ENCODE measurements around the gene FMNL2.

Gene FMNL2

GRCh38 chr2:152678808-152679207, 343.8 kb downstream of the FMNL2 start:
- peaks cover 9% of the 10 kb centered on the region; the same call in 1 of the 2 replicates for H3F3A ChIP-seq (ENCODE audit: insufficient read depth)
- no peak for TF ChIP-seq EZH2phosphoT487 (conservative IDR thresholded peaks at IDR 0.05; ENCODE audit: low read length)
- no peak for TF ChIP-seq CTCF (IDR thresholded peaks at IDR 0.05; ENCODE audit: insufficient read depth, low read length, poor library complexity, severe bottlenecking)
- H3K9ac ChIP-seq (ENCODE audit: low read length): no peak overlapping the region
- peaks cover 28% of the 10 kb centered on the region for H3K79me2 ChIP-seq (ENCODE audit: insufficient read depth, low read length)
- H2AFZ ChIP-seq (ENCODE audit: low read depth, low read length, severe bottlenecking): no peak overlapping the region
- H3K36me3 ChIP-seq (ENCODE audit: low read length): peaks cover 72% of the 10 kb centered on the region
- no peaks in the 10 kb centered on the region for H3K27me3 ChIP-seq (ENCODE audit: low read length)
- H3K4me3 ChIP-seq (ENCODE audit: insufficient read depth, low read length, poor library complexity, severe bottlenecking): no peak overlapping the region
- no peaks in the 10 kb centered on the region for H3K9me3 ChIP-seq (ENCODE audit: insufficient read depth, low read length)
- no peaks in the 10 kb centered on the region for H3K9me2 ChIP-seq (replicated peaks; ENCODE audit: insufficient read depth, low read length)
- no peak overlapping the region for H3K27ac ChIP-seq (ENCODE audit: low read depth, low read length)
- H4K20me1 ChIP-seq (ENCODE audit: low read depth, low read length): peaks cover 16% of the 10 kb centered on the region; the same call in 1 of the 2 replicates
- H3K4me2 ChIP-seq (ENCODE audit: low read depth, low read length, poor library complexity, severe bottlenecking): no peak overlapping the region

GRCh38 chr2:152682663-152683062, 347.7 kb downstream of the FMNL2 start:
- H3F3A ChIP-seq (ENCODE audit: insufficient read depth): peaks cover 9% of the 10 kb centered on the region; the same call in 1 of the 2 replicates
- no peaks in the 10 kb centered on the region for H3K9me2 ChIP-seq (replicated peaks; ENCODE audit: insufficient read depth, low read length)
- H3K4me2 ChIP-seq (ENCODE audit: low read depth, low read length, poor library complexity, severe bottlenecking): no peak overlapping the region
- peaks cover 65% of the 10 kb centered on the region for H3K79me2 ChIP-seq (ENCODE audit: insufficient read depth, low read length)
- no peak overlapping the region for H3K9ac ChIP-seq (ENCODE audit: low read length)
- peaks cover 54% of the 10 kb centered on the region for H3K36me3 ChIP-seq (ENCODE audit: low read length)
- peaks cover 32% of the 10 kb centered on the region for H4K20me1 ChIP-seq (ENCODE audit: low read depth, low read length)
- no peak overlapping the region for H3K4me3 ChIP-seq (ENCODE audit: insufficient read depth, low read length, poor library complexity, severe bottlenecking)
- no peaks in the 10 kb centered on the region for H3K9me3 ChIP-seq (ENCODE audit: insufficient read depth, low read length)
- no peak for TF ChIP-seq CTCF (IDR thresholded peaks at IDR 0.05; ENCODE audit: insufficient read depth, low read length, poor library complexity, severe bottlenecking)
- TF ChIP-seq EZH2phosphoT487 (conservative IDR thresholded peaks at IDR 0.05; ENCODE audit: low read length): no peak
- H3K27ac ChIP-seq (ENCODE audit: low read depth, low read length): no peak overlapping the region
- no peaks in the 10 kb centered on the region for H3K27me3 ChIP-seq (ENCODE audit: low read length)
- H2AFZ ChIP-seq (ENCODE audit: low read depth, low read length, severe bottlenecking): no peak overlapping the region

GRCh38 chr2:152683400-152683799, 348.4 kb downstream of the FMNL2 start:
- H3K9me2 ChIP-seq (replicated peaks; ENCODE audit: insufficient read depth, low read length): no peaks in the 10 kb centered on the region
- H3K27ac ChIP-seq (ENCODE audit: low read depth, low read length): no peak overlapping the region
- peaks cover 49% of the 10 kb centered on the region for H3K36me3 ChIP-seq (ENCODE audit: low read length)
- no peak overlapping the region for H2AFZ ChIP-seq (ENCODE audit: low read depth, low read length, severe bottlenecking)
- H3K79me2 ChIP-seq (ENCODE audit: insufficient read depth, low read length): peaks cover 72% of the 10 kb centered on the region
- H3F3A ChIP-seq (ENCODE audit: insufficient read depth): peaks cover 4% of the 10 kb centered on the region; the same call in 1 of the 2 replicates
- H4K20me1 ChIP-seq (ENCODE audit: low read depth, low read length): peaks cover 32% of the 10 kb centered on the region
- TF ChIP-seq CTCF (IDR thresholded peaks at IDR 0.05; ENCODE audit: insufficient read depth, low read length, poor library complexity, severe bottlenecking) (no peak), EZH2phosphoT487 (conservative IDR thresholded peaks at IDR 0.05; ENCODE audit: low read length) (no peak)
- H3K4me3 ChIP-seq (ENCODE audit: insufficient read depth, low read length, poor library complexity, severe bottlenecking): no peak overlapping the region
- no peak overlapping the region for H3K9ac ChIP-seq (ENCODE audit: low read length)
- no peaks in the 10 kb centered on the region for H3K9me3 ChIP-seq (ENCODE audit: insufficient read depth, low read length)
- H3K4me2 ChIP-seq (ENCODE audit: low read depth, low read length, poor library complexity, severe bottlenecking): no peak overlapping the region
- no peaks in the 10 kb centered on the region for H3K27me3 ChIP-seq (ENCODE audit: low read length)

Data from SU-DHL-6 (cell line).